NCI-H2196 treated with DMSO at 0.1 percent for 48 hours (cell line): Measurements from ENCODE around the gene SVOPL.

ENCODE experiments used
- DNase-seq: peaks from one replicate; lab custom pipeline; 2025; ENCODE audit not compliant: unreplicated experiment; lab: John Stamatoyannopoulos, UW

SVOPL gene

GRCh38 chr7:138608275-138608674 lies 92.9 kb downstream of the SVOPL start:
- DNase-seq: no peak

GRCh38 chr7:138607216-138608126 lies 93.7 kb downstream of the SVOPL start:
- DNase-seq: no peak

GRCh38 chr7:138606236-138606635 lies 94.9 kb downstream of the SVOPL start:
- DNase-seq: no peak

DNA sequence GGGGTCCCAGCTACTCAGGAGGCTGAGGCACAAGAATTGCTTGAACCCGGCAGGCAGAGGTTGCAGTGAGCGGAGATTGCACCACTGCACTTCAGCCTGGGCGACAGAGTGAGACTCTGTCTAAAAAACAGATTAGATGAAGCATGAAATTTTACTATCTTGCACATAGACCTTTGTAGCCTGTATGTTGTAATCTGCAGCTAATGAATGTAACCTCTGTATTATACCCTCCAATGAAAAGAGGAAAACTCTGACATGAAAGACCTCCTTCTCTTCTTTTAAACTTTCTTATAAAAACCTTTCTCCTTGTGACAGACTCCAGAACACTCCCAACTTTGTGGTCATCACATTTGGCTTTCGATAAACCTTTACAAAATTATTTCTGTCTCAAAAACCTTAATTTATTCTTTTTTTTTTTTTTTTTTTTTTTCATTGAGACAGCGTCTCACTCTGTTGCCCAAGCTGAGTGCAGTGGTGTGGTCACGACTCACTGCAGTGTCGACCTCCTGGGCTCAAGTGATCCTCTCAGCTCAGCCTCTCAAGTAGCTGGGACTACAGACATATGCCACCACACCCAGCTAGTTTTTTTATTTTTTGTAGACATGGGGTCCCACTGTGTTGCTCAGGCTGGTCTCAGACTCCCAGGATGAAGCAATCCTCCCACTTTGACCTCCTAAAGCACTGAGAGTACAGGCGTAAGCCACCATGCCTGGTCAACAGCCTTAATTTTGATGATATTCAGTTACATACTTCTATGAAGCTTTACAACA lies 97.4 kb downstream of the SVOPL start:
- DNase-seq: no peak

DNA sequence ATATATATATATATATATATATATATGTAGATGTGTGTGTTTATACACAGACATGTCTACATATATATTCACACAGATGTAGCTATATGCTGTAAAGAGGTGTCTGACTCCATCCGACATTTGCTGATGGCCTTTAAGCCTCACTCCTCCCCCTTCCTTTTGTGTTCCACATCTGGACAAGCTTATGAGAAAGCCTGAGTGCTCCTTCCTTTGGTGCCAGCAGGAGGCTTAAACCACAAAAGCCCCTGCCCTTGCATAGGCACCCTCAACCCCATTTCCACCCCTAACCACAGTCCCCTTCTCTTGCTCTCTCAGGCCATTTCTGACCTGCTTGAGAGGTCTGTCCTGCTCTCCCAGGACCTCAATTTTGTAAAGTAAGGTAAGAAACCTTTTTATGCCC lies 98.7 kb downstream of the SVOPL start:
- DNase-seq: no peak

DNA sequence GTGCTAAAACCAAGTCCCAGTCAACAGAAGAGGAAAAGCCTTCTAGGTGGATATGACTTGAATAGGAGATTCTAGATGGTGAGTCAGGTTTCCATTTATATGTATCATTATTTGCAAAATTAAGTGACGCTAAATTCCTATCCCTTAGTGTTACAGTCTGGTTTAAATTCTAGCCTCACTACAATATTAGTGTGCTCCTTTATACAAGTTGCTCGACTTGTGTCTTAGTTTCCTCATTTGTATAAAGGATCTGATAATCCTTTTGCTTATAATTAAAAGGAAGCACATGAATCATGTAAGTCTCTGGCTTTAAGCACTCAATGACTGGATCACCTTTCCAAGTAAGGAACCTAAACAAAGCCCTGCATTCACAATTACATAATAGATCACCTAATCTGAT lies 105.7 kb downstream of the SVOPL start:
- DNase-seq: no peak

DNA sequence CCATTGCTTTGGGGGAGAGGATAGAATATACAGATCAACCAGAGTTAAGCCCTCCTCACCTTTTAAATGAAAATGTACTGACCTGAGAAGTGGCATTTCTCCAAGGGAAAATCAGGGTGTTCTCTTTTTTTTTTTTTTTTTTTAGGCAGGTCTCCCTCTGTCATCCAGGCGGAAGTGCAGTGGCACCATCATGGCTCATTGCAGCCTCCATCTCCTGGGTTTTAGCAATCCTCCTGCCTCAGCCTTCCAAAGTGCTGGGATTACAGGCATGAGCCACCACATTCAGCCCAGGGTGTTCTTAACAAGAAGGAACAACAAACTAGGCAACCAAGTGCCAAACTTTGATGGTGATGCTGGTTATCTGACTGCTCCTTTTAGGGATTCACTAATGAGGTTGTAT lies 111.0 kb downstream of the SVOPL start:
- DNase-seq: no peak

GRCh38 chr7:138588986-138589385 lies 112.2 kb downstream of the SVOPL start:
- no peak for DNase-seq

DNA sequence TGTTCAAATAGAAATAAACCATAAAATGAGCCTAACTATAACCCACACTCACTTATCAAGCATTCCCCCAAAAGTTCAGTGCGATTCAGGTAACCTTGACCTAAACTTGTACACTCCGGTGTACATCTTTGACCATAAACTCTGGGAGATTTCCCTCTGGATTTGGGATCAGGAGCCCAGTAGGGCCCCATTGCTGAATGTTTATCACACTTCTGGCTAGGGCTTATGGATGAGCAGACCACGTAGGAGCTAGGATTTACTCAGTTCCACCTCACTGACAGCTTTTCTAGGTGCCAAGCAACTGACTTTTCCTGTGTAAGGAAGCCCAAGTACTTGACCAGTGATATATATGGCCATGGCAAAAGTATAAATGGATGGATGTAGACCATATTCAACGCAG lies 113.7 kb downstream of the SVOPL start:
- DNase-seq: no peak

DNA sequence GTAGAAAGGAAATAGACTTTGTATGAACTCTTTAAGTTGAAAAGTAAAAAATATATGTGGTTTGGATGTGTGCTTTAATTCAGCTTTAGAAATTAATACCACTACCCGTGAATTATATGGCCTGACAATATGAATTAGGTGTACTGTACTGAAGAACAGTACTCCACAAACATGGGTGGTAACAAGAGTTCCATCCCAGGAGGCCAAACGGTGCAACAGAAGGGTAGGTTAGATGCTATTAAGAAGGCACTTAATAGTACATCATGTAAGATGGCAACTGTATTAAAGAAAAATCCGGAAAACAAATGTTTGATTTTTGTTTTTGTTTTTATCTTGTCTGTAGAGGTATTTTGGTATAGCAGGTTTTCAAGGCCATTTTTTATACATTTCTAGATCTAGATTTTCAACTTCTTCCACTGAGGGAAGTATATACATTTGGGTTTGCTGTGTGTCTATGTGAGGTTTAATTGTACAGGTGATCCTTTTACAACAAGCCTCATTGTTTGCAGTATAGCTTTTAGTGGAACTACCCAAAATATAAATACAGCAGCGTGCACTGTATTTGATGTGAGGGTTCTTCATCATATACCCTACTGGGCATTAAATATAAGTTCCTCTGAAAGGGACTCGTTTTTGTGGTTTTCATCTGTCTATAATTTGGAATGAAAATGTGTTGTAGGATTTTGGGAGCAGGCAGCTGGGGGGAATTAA lies 115.7 kb downstream of the SVOPL start:
- no peak for DNase-seq

DNA sequence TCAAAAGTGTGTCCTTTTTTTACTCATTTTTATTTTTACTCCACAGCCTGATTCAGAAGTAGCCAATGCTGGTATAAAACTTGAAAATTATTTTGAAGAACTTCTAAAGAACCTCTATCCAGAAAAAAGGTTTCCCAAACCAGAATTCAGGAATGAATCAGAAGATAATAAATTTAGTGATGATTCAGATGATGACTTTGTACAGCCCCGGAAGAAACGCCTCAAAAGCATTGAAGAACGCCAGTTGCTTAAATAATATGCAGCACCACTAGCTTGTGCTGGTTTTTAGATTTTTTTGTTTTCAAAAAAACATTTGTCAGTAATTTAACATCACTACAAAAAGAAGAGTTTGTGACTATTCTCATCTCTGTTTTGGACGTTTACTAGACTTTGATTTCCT lies 116.5 kb downstream of the SVOPL start:
- DNase-seq: no peak

DNA sequence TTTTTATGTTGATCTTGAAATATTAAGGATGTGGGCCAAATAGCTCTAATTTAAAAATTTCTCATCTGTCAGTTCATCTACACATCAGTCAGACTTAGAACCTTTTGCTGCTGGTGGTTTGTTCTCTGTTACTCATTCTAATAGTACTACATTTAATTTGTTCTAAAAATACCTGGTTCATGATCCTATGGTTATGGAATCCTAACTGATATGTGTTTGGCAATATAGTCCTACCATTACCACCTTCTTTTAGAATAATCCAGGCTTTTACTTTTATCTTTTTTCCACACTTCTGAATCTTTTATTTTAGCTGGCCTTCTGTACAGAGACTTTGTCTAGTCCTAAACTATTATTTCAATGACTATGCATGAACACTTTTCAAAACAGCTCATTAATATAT lies 116.9 kb downstream of the SVOPL start:
- no peak for DNase-seq

- no peak for DNase-seq
These were observed 120.1 kb downstream of the SVOPL start for GRCh38 chr7:138581065-138581464.

GRCh38 chr7:138579671-138580070 lies 121.5 kb downstream of the SVOPL start:
- no peak for DNase-seq

DNA sequence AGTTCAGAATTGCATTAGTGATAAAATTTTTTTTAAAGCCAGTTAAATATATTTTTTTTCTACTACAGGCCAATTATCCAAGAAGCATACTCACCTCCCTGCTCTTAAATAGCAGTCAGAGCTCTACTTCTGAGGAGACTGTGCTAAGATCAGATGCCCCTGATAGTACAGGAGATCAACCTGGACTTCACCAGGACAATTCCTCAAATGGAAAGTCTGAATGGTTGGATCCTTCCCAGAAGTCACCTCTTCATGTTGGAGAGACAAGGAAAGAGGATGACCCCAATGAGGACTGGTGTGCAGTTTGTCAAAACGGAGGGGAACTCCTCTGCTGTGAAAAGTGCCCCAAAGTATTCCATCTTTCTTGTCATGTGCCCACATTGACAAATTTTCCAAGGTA lies 122.0 kb downstream of the SVOPL start:
- DNase-seq: no peak

DNA sequence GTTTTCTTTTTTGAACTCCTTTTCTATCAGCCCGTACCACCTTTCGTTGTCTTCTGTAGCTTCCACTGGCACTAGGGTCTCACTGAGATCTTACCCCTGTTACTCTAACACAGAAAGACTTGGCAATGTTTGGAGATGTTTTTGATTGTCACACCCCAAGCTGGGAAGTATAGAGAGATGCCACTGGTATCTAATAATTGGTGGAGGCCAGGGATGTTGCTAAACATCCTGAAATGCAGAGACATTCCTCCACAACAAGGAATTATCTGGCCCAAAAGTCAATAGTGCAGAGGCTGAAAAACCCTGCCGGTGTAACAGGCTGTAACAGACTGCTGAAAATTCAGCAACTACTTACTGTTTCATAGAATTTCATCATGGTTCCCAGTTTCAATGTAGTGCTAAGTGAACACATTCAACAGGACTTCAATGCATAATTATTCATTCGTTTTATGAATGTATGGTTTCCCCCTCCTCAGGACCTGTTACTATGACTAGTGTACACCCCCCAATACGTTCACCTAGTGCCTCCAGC lies 125.2 kb downstream of the SVOPL start:
- DNase-seq: no peak

DNA sequence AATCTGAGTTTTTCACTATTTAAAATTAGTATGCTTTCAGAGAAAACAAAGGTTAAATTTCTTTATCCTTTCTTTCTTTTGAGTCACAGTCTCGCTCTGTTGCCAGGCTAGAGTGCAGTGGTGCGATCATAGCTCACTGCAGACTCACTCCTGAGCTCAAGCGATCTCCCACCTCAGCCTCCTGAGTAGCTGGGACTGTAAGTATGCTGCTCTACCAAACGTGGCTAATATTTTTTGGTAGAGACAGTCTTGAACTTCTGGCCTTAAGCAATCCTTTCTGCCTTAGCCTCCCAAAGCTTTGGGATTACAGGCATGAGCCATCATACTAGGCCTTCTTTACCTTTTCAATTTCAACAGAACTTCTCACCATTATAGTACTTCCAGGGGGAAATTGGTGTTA lies 127.4 kb downstream of the SVOPL start:
- no peak for DNase-seq

DNA sequence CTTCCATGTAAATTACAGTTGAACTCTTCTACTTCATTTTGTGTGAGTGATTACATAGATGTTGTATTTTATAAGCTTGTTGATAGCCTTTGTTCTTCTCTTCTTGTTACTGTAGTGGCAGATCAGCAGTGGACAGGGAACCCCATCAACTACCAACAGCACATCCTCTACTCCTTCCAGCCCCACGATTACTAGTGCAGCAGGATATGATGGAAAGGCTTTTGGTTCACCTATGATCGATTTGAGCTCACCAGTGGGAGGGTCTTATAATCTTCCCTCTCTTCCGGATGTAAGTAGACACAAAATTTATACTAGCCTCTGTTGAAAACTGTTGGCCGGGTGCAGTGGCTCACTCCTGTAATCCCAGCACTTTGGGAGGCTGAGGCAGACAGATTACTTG lies 130.4 kb downstream of the SVOPL start:
- no peak for DNase-seq

DNA sequence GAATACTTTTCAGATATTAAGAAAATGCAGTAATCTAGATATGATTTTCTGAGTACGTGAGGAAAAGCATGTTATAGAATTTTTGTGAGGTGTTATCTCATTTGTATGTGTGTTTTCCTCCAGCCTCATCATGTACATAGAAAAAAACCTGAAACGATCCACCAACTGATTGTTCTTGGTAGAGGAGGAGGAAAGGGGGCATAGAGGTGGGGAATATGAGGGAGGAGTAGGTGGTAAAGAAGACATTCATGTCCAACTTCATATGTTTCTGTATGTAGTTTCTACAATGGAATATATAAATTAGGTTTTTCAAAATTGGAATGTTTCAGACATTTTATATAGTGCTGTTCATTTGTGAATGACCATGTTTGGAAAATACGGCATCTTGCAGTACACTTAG lies 131.7 kb downstream of the SVOPL start:
- no peak for DNase-seq

DNA sequence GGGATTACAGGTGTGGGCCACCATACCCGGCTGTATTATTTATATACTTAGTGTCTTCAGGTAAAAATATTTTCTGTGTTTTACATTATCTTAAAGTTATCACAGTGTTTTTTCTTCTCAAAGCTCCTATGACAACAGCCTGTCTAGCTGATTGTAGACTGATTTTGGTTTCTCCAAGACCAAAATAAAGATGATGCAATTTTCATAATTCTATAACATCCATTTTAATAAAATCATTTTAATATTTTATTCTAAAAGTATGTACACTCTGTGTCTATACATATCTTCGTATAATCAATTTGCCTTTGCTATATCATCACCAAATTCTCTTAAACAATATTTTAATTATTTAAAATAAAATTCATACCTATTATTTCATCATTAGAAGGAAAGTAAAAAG lies 132.5 kb downstream of the SVOPL start:
- DNase-seq: no peak

GRCh38 chr7:138565451-138566114 lies 135.6 kb downstream of the SVOPL start:
- no peak for DNase-seq
